ENCODE results near the gene TMED10. TPM values are rescaled to one million over a fixed set of nuclear protein-coding genes. Genes with fewer than 3 reads are reported as not detected.

The TMED10 gene
- total RNA-seq, 4 donors from 2014 or later: 58.6 to 181 (median 115) TPM

DNA sequence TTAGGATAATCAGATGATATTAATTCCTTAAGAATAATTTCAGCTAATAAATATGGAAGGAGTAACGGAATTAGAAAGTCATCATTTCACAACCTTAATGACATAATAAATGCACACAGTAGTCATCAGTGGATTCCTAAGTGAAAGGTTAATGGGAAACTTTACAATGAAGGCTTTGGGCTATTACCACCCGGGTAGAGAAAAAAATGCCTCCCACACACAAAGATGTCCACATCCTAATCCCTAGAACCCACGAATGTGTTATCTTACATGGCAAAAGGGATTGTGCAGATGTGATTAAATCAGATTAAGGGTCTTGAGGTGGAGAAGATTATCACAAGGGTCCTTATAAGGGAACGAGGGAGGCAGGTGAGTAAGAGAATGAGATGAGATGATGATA, 5.6 kb downstream of the TMED10 start:
- TF ChIP-seq POLR2A (IDR thresholded peaks at IDR 0.05): no peak
- TF ChIP-seq, protein P1, sequence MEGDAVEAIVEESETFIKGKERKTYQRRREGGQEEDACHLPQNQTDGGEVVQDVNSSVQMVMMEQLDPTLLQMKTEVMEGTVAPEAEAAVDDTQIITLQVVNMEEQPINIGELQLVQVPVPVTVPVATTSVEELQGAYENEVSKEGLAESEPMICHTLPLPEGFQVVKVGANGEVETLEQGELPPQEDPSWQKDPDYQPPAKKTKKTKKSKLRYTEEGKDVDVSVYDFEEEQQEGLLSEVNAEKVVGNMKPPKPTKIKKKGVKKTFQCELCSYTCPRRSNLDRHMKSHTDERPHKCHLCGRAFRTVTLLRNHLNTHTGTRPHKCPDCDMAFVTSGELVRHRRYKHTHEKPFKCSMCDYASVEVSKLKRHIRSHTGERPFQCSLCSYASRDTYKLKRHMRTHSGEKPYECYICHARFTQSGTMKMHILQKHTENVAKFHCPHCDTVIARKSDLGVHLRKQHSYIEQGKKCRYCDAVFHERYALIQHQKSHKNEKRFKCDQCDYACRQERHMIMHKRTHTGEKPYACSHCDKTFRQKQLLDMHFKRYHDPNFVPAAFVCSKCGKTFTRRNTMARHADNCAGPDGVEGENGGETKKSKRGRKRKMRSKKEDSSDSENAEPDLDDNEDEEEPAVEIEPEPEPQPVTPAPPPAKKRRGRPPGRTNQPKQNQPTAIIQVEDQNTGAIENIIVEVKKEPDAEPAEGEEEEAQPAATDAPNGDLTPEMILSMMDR (IDR thresholded peaks at IDR 0.05): no peak

DNA sequence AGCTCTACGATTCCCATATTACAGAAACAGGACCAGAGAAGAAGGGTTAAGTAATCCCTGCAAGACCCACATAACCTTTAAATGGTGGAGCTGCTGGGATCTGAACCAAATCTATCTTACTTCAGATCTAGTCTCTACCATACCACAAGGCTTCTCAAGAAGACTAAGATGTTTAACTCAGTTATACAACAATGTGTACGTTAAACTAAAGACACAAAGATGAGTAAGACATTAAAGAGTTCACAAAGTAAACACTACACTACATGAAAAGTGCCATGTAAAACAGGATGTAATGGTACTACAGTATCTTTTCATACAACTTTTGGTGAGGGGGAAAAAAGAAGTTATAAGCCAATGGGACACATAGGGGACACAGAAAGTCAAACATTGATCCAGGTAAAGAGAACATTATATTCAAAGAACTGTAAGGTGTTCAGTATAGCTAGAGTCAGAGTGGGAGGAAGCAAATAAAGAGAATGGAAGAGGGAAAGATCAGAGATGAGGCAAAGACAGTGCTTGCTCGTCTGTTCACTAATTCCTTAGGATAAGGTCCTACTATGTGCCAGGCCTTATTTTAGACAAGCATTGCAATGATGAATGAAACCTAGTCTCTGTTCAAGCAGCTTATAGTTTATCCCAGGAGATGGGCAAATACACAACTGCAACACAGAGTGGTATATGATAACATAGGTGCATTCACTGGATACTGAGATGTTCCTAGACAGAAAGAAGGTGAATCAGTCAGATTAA, 7.7 kb downstream of the TMED10 start:
- DNase-seq: no peak
- H3K27me3 ChIP-seq: no peaks in the 10 kb centered on the region
- H3K4me3 ChIP-seq: no peak overlapping the region
- H3K9me3 ChIP-seq: no peaks in the 10 kb centered on the region
- TF ChIP-seq, protein P1 (IDR thresholded peaks at IDR 0.05): no peak
- no peak for TF ChIP-seq POLR2A (IDR thresholded peaks at IDR 0.05)
- H3K36me3 ChIP-seq: no peaks in the 10 kb centered on the region
- peaks cover 0 to 23% (median under 1%) of the 10 kb centered on the region in 4 donors for H3K4me1 ChIP-seq
- no peak overlapping the region for H3K27ac ChIP-seq

More for the DNA sequence above, 5.6 kb downstream of the TMED10 start:
- Histone ChIP-seq H3K27me3 (no peaks in the 10 kb centered on the region), H3K36me3 (no peaks in the 10 kb centered on the region), H3K9me3 (no peaks in the 10 kb centered on the region), H3K4me1 (peaks cover 0 to 39% (median 3%) of the 10 kb centered on the region in 4 donors), H3K4me3 (no peak overlapping the region), H3K27ac (no peak overlapping the region)
- DNase-seq: no peak

DNA sequence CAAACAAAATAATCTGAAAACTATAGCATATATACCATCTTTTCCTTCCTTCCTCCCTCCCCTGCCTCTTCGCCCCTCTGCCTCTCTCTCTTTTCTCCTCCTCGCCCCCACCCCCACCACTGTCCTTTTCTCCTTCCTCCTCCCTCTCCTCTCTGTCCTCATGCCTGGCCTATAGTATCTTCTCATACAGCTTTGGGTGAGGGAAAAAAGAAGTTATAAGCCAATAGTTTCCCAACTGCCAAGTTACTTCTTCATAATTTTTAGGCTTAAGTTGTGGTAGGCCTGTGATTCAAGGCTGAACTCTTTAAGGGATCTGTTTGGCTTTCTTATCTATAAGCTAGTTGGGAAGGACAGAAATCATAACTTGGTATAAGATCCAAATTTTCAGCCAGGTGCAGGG, 9.1 kb downstream of the TMED10 start:
- Histone ChIP-seq H3K4me1 (peaks cover 0 to 21% (median 0%) of the 10 kb centered on the region in 4 donors), H3K27me3 (no peaks in the 10 kb centered on the region), H3K27ac (no peak overlapping the region), H3K36me3 (no peaks in the 10 kb centered on the region), H3K9me3 (no peaks in the 10 kb centered on the region), H3K4me3 (no peak overlapping the region)
- TF ChIP-seq POLR2A (IDR thresholded peaks at IDR 0.05): no peak
- DNase-seq: no peak

DNA sequence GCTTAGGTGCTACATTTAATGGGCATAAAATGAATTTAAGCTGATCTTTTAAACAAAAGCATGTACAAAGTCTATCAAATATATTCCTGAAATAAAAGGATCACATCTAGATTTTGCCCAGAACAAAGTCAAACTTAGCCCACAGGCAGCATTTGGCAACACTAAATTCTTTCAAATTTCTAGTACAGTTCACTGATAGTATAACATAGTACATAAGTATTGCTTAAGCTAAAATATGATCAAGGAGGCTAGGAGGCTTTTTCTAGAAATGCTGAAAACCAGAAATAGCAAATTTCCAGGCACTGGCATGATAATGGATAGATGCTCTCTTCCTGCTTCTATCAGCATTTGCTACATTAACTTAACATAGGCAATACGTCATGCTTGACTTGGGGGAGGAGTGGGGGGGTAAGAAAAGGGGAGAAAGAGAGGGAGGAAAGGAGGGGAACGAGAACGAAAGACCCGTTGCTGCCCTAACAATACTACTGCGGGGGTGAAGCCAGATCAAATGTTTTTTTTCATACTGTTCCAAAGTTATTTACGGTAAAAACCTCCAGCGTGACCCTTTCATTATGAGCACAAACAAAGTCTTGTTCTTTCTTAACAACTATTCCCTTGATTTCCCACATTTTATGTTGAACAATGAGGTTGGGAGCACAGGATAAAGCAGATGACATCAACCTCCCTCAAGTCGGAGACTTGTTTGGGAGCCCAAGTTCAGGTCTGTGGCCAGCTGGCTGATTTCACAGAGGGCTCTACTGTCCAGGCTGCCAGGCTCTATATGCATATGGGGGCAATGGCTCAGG, 10.6 kb downstream of the TMED10 start:
- no peaks in the 10 kb centered on the region for H3K27me3 ChIP-seq
- H3K27ac ChIP-seq: peak overlapping the region in 1 of 4 donors; percentile 9
- no peak overlapping the region for H3K4me3 ChIP-seq
- no peak for DNase-seq
- no peaks in the 10 kb centered on the region for H3K36me3 ChIP-seq
- H3K9me3 ChIP-seq: no peaks in the 10 kb centered on the region
- peaks cover 0 to 25% (median 0%) of the 10 kb centered on the region in 4 donors for H3K4me1 ChIP-seq
- TF ChIP-seq, protein P1 (IDR thresholded peaks at IDR 0.05): no peak
- no peak for TF ChIP-seq POLR2A (IDR thresholded peaks at IDR 0.05)

DNA sequence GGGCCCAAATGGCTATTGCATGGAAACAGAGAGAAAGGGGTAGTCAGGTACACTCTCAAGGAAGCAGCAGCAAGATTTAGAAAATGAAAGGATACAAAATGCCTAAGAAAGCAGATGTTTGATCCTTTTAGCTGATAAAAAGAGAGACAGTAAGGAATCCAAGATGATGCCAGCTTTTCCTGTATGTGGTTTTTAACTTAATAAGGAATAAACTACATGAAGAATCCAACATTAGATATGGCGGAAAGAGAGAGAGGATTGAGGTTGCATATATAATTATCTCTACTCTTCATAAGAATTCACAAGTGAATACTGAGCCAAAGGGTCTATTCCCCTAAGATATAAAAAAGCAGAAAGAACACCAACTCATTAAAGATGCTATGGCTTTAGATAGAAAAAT, 11.6 kb downstream of the TMED10 start:
- Histone ChIP-seq H3K4me3 (no peak overlapping the region), H3K36me3 (no peaks in the 10 kb centered on the region), H3K9me3 (no peaks in the 10 kb centered on the region), H3K4me1 (peaks cover 0 to 27% (median under 1%) of the 10 kb centered on the region in 4 donors), H3K27me3 (no peaks in the 10 kb centered on the region), H3K27ac (no peak overlapping the region)
- TF ChIP-seq, protein P1 (IDR thresholded peaks at IDR 0.05): no peak
- TF ChIP-seq POLR2A (IDR thresholded peaks at IDR 0.05): no peak
- DNase-seq: no peak

DNA sequence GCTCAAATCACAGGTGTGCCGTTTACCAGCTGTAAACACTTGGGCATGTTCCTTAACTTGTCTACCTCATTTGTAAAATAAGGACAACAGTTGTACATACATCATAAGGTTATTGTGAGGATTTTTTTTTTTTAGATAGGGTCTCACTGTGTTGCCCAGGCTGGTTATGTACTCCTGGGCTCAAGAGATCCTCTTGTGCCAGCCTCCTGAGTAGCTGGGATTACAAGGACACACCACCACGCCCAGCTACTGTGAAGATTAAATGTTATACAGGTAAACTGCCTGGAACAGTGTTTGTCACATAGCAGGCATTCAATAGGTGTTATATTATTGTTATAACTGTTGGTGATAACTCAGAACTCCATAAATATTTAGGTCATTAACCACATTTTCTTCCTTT, 12.7 kb downstream of the TMED10 start:
- Histone ChIP-seq H3K4me1 (peaks cover 0 to 22% (median 5%) of the 10 kb centered on the region in 4 donors), H3K27ac (no peak overlapping the region), H3K4me3 (no peak overlapping the region), H3K9me3 (no peaks in the 10 kb centered on the region), H3K36me3 (no peaks in the 10 kb centered on the region), H3K27me3 (no peaks in the 10 kb centered on the region)
- DNase-seq: no peak
- TF ChIP-seq, protein P1 (IDR thresholded peaks at IDR 0.05): no peak
- TF ChIP-seq POLR2A (IDR thresholded peaks at IDR 0.05): no peak
